Neural cell (in vitro differentiated cells): ENCODE data around the gene BNIP5.

Experiments used
- CTCF ChIP-seq: fragments of 450-650 bp; IDR thresholded peaks from 2 replicates; pipeline ENCODE4 v1.5.1; 2014; ENCODE audit warnings: antibody characterized with exemption, mild to moderate bottlenecking, moderate library complexity; ENCODE audit not compliant: poor library complexity, severe bottlenecking
- EP300 ChIP-seq: fragments of 450-650 bp; conservative IDR thresholded peaks from 2 replicates; pipeline ENCODE4 v1.6.1; 2014; ENCODE audit warnings: antibody characterized with exemption, mild to moderate bottlenecking, moderate library complexity; ENCODE audit not compliant: poor library complexity, severe bottlenecking
- EZH2 ChIP-seq: fragments of 200-600, 300-800 bp; shearing (Covaris generic), sonication (generic); IDR thresholded peaks from 2 replicates; pipeline ENCODE4 v1.6.1; 2014; ENCODE audit warnings: antibody characterized with exemption, low read length, borderline replicate concordance, mild to moderate bottlenecking; ENCODE audit not compliant: insufficient read depth, poor library complexity, severe bottlenecking
- MXI1 ChIP-seq: fragments of 450-650 bp; conservative IDR thresholded peaks from 2 replicates; pipeline ENCODE4 v1.6.1; 2014; ENCODE audit warnings: antibody characterized with exemption, mild to moderate bottlenecking; ENCODE audit not compliant: poor library complexity, severe bottlenecking
- POLR2AphosphoS5 ChIP-seq: IDR thresholded peaks from 2 replicates; pipeline ENCODE4 v1.6.1; 2012
- RAD21 ChIP-seq: fragments of 450-650 bp; conservative IDR thresholded peaks from 2 replicates; pipeline ENCODE4 v1.6.1; 2014; ENCODE audit warnings: antibody characterized with exemption, mild to moderate bottlenecking, moderate library complexity
- REST ChIP-seq: IDR thresholded peaks from 2 replicates; pipeline ENCODE4 v1.6.1; 2012; ENCODE audit warnings: borderline replicate concordance
- TAF1 ChIP-seq: IDR thresholded peaks from 2 replicates; pipeline ENCODE4 v1.6.1; 2012; ENCODE audit warnings: low read depth

GRCh38 chr6:36306375-36306774, 30.3 kb downstream of the BNIP5 start:
- TF ChIP-seq CTCF, result no peak
- TF ChIP-seq EZH2, result no peak
- TF ChIP-seq TAF1, result no peak
- no peak for TF ChIP-seq RAD21
- no peak for TF ChIP-seq REST
- no peak for TF ChIP-seq MXI1
- no peak for TF ChIP-seq POLR2AphosphoS5
- TF ChIP-seq EP300, result no peak
